ENCODE data around the gene ARHGAP22.
A peak's percentile ranks its signal among the peaks of the same experiment; 100 is the strongest.

Gene ARHGAP22

GRCh38 chr10:48459270-48460150, 145.4 kb downstream of the ARHGAP22 start:
- intact Hi-C loops (cut with DNase I; ENCODE audit: low total_unique reads), result no loop called here
- H3K4me1 ChIP-seq, result peaks cover 0 to 15% (median 12%) of the 10 kb centered on the region in 4 donors

GRCh38 chr10:48458662-48459048, 146.2 kb downstream of the ARHGAP22 start:
- no peaks in the 10 kb centered on the region for H3K9me3 ChIP-seq
- H3K4me1 ChIP-seq, result peaks cover 0 to 7% (median 4%) of the 10 kb centered on the region in 4 donors
- DNase-seq, result no peak
- H3K27me3 ChIP-seq, result no peaks in the 10 kb centered on the region
- H3K27ac ChIP-seq, result no peak overlapping the region
- H3K4me3 ChIP-seq, result no peak overlapping the region
- intact Hi-C loops (cut with DNase I; ENCODE audit: low total_unique reads), result no loop called here
- H3K36me3 ChIP-seq, result no peaks in the 10 kb centered on the region
- no peak for TF ChIP-seq CTCF (IDR thresholded peaks at IDR 0.05)

More at GRCh38 chr10:48459270-48460150, 145.4 kb downstream of the ARHGAP22 start:
- no peaks in the 10 kb centered on the region for H3K9me3 ChIP-seq
- DNase-seq, result no peak
- H3K27me3 ChIP-seq, result no peaks in the 10 kb centered on the region
- no peak for TF ChIP-seq CTCF (IDR thresholded peaks at IDR 0.05)
- no peak overlapping the region for H3K4me3 ChIP-seq
- no peak overlapping the region for H3K27ac ChIP-seq
- H3K36me3 ChIP-seq, result no peaks in the 10 kb centered on the region

- no peaks in the 10 kb centered on the region for H3K27me3 ChIP-seq
- no peak overlapping the region for H3K4me3 ChIP-seq
- TF ChIP-seq CTCF (IDR thresholded peaks at IDR 0.05), result no peak
- no peak overlapping the region for H3K27ac ChIP-seq
- DNase-seq, result no peak
- peaks cover 0 to 4% (median 0%) of the 10 kb centered on the region in 3 donors for H3K36me3 ChIP-seq
- intact Hi-C loops (cut with DNase I; ENCODE audit: low total_unique reads), result no loop called here
- peaks cover 0 to 2% (median under 1%) of the 10 kb centered on the region in 4 donors for H3K4me1 ChIP-seq
- no peaks in the 10 kb centered on the region for H3K9me3 ChIP-seq
Observed at GRCh38 chr10:48457949-48458661, 146.8 kb downstream of the ARHGAP22 start.

- intact Hi-C loops (cut with DNase I; ENCODE audit: low total_unique reads), result no loop called here
- no peak for DNase-seq
- no peak overlapping the region for H3K27ac ChIP-seq
- no peak for TF ChIP-seq CTCF (IDR thresholded peaks at IDR 0.05)
- H3K27me3 ChIP-seq, result no peaks in the 10 kb centered on the region
- H3K4me1 ChIP-seq, result no peaks in the 10 kb centered on the region
- H3K36me3 ChIP-seq, result peaks cover 0 to 8% (median 0%) of the 10 kb centered on the region in 3 donors
- H3K9me3 ChIP-seq, result no peaks in the 10 kb centered on the region
- H3K4me3 ChIP-seq, result no peak overlapping the region
Observed at GRCh38 chr10:48456808-48457761, 147.8 kb downstream of the ARHGAP22 start.

GRCh38 chr10:48456361-48456804, 148.5 kb downstream of the ARHGAP22 start:
- H3K36me3 ChIP-seq, result peaks cover 0 to 8% (median 0%) of the 10 kb centered on the region in 3 donors
- no peak overlapping the region for H3K27ac ChIP-seq
- H3K4me3 ChIP-seq, result no peak overlapping the region
- DNase-seq, result peak; percentile 71 to 79
- no peaks in the 10 kb centered on the region for H3K27me3 ChIP-seq
- no peaks in the 10 kb centered on the region for H3K9me3 ChIP-seq
- intact Hi-C loops (cut with DNase I; ENCODE audit: low total_unique reads), result no loop called here
- no peaks in the 10 kb centered on the region for H3K4me1 ChIP-seq
- TF ChIP-seq CTCF (IDR thresholded peaks at IDR 0.05), result no peak
